GM19043 (cell line): Measurements from ENCODE around the gene DUSP7.

Source experiments
- ATAC-seq: cut with Tn5 transposase; IDR thresholded peaks from one replicate; pipeline ENCODE4 v1.9.1; 2021; ENCODE audit warnings: low read depth; ENCODE audit not compliant: unreplicated experiment

DUSP7 gene

GRCh38 chr3:52014613-52015012, 41.8 kb downstream of the DUSP7 start:
- ATAC-seq = no peak

DNA sequence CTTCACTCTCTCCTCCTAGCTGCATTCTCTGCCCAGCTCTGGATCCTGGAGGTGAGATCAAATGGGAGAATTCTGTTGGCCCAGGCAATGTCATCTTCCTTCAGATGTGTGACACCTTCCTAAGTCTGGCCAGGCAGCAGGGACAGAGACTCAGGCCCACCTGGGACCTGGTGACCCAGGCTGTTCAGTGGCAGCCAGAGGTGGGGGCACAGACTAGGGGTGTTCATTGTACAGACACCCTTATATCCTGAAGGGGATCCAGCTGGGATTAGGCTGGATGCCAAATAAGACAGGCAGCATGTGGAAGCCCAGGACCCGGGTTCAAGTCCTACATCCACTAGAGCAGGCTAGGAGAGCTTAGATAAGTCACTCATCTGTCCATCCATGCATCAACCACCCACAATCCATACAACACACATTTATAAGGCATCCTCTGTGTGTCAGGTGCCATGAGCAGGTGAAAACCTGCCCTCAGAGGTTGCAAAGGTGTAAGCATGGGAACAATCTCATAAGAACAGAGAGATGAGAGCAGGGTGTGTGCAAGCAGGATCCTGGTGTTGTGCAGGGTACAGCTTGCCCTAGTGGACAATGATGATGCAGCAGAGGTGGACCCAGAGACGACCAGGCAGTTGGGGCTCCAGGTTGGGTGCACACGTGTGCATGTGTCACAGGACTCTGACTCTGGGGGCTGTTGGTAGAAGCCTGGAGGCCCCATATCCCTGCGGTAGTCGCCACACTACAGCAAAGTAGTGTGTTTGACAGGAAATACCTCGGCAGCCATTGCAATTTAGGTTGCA, 42.4 kb downstream of the DUSP7 start:
- ATAC-seq = no peak

- ATAC-seq = no peak
Observed at GRCh38 chr3:52012699-52013098, 43.7 kb downstream of the DUSP7 start.

GRCh38 chr3:52010431-52010830, 45.9 kb downstream of the DUSP7 start:
- ATAC-seq = no peak

GRCh38 chr3:52007291-52007690, 49.1 kb downstream of the DUSP7 start:
- no peak for ATAC-seq

DNA sequence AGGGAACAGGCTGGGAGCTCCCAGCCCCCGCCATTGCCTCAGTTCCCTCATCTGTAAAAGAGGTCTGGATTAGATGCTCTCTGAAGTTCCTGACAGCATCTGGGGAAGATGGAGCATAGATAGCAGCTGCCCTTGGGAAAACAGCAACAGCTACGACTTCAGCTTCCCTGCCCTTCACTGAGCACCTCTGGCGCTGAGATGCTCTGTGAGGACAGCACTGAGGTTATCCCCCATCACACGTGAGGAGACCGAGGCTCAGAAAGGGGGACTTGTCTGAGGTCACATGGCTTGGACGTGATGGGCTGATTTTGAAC, 49.6 kb downstream of the DUSP7 start:
- no peak for ATAC-seq

DNA sequence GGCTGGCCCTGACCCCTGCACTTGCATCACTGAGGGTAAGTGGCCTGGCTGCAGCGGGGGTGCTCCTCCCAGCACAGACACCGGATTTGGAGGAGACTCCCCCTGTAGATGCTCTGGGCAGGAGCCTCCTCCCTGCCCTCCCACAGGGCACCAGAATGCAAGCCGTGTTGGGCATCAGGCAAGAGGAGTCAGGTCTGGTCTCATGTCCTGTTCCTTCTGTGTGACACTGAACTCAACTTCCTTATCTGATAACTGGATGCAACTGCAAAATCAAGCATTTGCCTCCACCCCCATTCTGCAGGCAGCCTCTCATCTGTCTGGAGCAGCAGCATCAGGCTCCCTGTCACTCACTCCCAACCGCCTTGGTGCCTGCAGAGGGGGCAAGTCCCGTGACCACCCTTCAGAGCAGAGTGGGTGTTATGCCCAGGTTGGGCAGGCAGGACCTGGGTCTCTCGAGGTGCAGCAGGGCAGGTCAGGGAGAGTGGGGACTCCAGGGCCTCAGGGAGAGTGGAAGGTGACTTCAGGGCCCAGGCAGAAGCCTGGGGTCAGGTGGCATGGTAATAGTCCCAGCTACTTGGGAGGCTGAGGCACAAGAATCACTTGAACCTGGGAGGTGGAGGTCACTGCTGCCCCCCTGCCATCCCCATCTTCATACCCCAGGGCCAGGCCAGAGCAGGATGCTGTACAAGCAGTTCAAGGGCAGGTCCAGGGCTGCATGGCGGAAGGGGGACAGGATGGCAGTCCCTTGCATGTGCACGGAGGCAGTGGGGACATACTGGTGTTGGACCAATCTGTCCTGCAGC, 50.2 kb downstream of the DUSP7 start:
- ATAC-seq = no peak

- no peak for ATAC-seq
Observed at GRCh38 chr3:52005571-52005986, 50.8 kb downstream of the DUSP7 start.

- no peak for ATAC-seq
Observed at GRCh38 chr3:52004906-52005395, 51.4 kb downstream of the DUSP7 start.

DNA sequence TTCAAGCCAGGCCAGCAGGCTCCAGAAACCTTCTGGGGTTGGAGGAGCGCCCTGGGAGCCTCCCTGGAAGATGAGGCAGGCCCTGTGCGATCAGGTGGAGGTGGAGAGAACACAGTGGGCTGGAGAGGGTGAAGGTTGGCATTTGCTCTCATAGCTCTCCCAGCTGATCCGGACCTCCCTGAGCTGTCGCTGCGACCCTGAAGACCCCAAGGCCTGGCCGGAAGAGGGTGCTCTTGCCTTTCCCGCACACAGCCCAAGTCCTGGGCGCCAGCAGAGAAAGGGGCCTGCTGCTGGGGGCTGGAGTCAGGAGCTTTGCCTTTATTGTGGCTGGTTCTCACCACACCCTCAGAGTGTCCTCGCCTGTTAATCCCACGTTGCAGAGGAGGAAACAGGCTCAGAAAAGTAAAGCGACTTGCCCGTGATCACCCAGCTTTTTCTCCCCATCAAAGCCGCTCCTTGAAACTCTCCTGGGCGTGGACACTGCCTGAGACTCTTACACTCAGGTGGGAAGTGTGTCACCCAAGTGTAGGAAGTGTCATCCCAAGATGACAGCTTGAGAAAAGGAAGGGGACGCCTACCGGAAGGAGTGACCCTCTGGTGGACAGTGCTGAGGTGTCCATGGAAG, 52.1 kb downstream of the DUSP7 start:
- no peak for ATAC-seq

GRCh38 chr3:52002748-52003147, 53.6 kb downstream of the DUSP7 start:
- ATAC-seq = no peak

- peak; percentile 72 for ATAC-seq
Observed at GRCh38 chr3:52001443-52001974, 54.9 kb downstream of the DUSP7 start.

- no peak for ATAC-seq
Observed at GRCh38 chr3:51999846-52000245, 56.5 kb downstream of the DUSP7 start.
